ENCODE data around the gene GGCX. TPM values are rescaled to one million over a fixed set of nuclear protein-coding genes. Genes with fewer than 3 reads are reported as not detected.

The GGCX gene
- total and polyA plus RNA-seq, 2 of the 13 experiments (the other 11 are each of a cell fraction or from before 2014, with no cell fraction given): 72.5 to 103 TPM

DNA sequence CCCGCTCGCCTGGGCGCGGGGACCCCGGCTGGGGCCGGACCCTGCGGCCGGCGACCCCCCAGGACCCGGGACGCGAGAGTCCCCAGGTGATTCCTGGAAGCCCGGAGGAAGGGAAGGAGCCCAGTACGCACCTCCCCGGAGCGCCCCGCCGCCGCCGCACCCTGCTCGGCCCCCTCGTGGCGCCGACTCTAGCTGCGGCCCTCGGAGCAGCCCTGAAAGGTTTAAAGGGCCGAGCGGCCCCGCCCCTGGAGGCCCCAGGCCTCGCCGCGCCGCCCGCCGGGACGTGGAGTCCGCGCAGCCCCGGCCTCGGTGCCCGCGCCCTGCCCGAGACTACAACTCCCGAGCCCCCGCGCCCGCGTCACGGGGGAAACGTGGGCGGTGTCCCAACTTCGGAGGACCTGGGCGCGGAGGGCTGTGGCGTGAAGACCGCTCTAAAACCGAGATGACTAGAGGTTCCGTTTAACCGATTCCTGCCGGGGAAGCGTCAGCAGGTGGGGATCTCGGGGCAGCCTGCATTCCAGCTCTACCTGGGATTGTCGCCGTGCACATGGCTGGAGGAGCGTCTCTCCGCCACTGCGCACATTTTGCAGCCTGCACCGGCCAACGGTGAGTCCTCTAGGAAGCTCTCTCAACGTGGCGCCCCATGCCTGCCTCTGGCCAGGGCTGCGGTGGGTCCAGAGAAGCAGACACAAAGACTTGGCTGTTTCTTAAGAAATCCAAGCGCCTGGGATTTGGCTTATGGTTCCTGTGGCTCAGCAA, 41.4 kb upstream of the GGCX start, which contains the start of gene TMEM150A (continued):
- TF ChIP-seq NONO (IDR thresholded peaks at IDR 0.05) (no peak), NONO (CRISPR knock-in tag; conservative IDR thresholded peaks at IDR 0.05) (peak; percentile 85), BORCS8-MEF2B (CRISPR knock-in tag; IDR thresholded peaks at IDR 0.05) (no peak), NR2C2 (CRISPR knock-in tag; IDR thresholded peaks at IDR 0.05; ENCODE audit: borderline replicate concordance) (peak; percentile 76), XRCC5 (optimal IDR thresholded peaks at IDR 0.05; ENCODE audit: low read length) (peak; percentile 74), ZNF496 (CRISPR knock-in tag; IDR thresholded peaks at IDR 0.05; ENCODE audit: insufficient replicate concordance) (no peak), TAF15 (IDR thresholded peaks at IDR 0.05; ENCODE audit: low read depth, low read length, poor library complexity, severe bottlenecking) (no peak), DMAP1 (CRISPR knock-in tag; IDR thresholded peaks at IDR 0.05) (no peak; the same call in none of the 2 replicates), DNMT3B (CRISPR knock-in tag; conservative IDR thresholded peaks at IDR 0.05) (no peak), REPIN1 (CRISPR knock-in tag; IDR thresholded peaks at IDR 0.05; ENCODE audit: borderline replicate concordance, low read depth) (no peak; the same call in none of the 2 replicates), ZNF569 (CRISPR knock-in tag; IDR thresholded peaks at IDR 0.05; ENCODE audit: borderline replicate concordance) (no peak), HOXA5 (CRISPR knock-in tag; IDR thresholded peaks at IDR 0.05) (peak; percentile 10; the same call in 1 of the 2 replicates), ZNF180 (CRISPR knock-in tag; IDR thresholded peaks at IDR 0.05; ENCODE audit: borderline replicate concordance, low read depth) (no peak), AKAP8 (CRISPR knock-in tag; IDR thresholded peaks at IDR 0.05) (no peak; the same call in none of the 2 replicates)
- TF ChIP-seq, protein P1, sequence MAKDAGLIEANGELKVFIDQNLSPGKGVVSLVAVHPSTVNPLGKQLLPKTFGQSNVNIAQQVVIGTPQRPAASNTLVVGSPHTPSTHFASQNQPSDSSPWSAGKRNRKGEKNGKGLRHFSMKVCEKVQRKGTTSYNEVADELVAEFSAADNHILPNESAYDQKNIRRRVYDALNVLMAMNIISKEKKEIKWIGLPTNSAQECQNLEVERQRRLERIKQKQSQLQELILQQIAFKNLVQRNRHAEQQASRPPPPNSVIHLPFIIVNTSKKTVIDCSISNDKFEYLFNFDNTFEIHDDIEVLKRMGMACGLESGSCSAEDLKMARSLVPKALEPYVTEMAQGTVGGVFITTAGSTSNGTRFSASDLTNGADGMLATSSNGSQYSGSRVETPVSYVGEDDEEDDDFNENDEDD (CRISPR knock-in tag; IDR thresholded peaks at IDR 0.05; ENCODE audit: borderline replicate concordance): peak; percentile 90; the same call in 1 of the 2 replicates
- TF ChIP-seq, protein P2, sequence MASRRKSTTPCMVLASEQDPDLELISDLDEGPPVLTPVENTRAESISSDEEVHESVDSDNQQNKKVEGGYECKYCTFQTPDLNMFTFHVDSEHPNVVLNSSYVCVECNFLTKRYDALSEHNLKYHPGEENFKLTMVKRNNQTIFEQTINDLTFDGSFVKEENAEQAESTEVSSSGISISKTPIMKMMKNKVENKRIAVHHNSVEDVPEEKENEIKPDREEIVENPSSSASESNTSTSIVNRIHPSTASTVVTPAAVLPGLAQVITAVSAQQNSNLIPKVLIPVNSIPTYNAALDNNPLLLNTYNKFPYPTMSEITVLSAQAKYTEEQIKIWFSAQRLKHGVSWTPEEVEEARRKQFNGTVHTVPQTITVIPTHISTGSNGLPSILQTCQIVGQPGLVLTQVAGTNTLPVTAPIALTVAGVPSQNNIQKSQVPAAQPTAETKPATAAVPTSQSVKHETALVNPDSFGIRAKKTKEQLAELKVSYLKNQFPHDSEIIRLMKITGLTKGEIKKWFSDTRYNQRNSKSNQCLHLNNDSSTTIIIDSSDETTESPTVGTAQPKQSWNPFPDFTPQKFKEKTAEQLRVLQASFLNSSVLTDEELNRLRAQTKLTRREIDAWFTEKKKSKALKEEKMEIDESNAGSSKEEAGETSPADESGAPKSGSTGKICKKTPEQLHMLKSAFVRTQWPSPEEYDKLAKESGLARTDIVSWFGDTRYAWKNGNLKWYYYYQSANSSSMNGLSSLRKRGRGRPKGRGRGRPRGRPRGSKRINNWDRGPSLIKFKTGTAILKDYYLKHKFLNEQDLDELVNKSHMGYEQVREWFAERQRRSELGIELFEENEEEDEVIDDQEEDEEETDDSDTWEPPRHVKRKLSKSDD (CRISPR knock-in tag; IDR thresholded peaks at IDR 0.05; ENCODE audit: low read depth): 0 out of 2 replicates have a peak, but pooled peaks have one; percentile 14
- TF ChIP-seq, protein P3, sequence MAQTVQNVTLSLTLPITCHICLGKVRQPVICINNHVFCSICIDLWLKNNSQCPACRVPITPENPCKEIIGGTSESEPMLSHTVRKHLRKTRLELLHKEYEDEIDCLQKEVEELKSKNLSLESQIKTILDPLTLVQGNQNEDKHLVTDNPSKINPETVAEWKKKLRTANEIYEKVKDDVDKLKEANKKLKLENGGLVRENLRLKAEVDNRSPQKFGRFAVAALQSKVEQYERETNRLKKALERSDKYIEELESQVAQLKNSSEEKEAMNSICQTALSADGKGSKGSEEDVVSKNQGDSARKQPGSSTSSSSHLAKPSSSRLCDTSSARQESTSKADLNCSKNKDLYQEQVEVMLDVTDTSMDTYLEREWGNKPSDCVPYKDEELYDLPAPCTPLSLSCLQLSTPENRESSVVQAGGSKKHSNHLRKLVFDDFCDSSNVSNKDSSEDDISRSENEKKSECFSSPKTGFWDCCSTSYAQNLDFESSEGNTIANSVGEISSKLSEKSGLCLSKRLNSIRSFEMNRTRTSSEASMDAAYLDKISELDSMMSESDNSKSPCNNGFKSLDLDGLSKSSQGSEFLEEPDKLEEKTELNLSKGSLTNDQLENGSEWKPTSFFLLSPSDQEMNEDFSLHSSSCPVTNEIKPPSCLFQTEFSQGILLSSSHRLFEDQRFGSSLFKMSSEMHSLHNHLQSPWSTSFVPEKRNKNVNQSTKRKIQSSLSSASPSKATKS (CRISPR knock-in tag; IDR thresholded peaks at IDR 0.05): no peak
- TF ChIP-seq, protein P4, sequence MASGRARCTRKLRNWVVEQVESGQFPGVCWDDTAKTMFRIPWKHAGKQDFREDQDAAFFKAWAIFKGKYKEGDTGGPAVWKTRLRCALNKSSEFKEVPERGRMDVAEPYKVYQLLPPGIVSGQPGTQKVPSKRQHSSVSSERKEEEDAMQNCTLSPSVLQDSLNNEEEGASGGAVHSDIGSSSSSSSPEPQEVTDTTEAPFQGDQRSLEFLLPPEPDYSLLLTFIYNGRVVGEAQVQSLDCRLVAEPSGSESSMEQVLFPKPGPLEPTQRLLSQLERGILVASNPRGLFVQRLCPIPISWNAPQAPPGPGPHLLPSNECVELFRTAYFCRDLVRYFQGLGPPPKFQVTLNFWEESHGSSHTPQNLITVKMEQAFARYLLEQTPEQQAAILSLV (CRISPR knock-in tag; IDR thresholded peaks at IDR 0.05; ENCODE audit: borderline replicate concordance): peak; percentile 59; the same call in 1 of the 2 replicates
- TF ChIP-seq, protein P5, sequence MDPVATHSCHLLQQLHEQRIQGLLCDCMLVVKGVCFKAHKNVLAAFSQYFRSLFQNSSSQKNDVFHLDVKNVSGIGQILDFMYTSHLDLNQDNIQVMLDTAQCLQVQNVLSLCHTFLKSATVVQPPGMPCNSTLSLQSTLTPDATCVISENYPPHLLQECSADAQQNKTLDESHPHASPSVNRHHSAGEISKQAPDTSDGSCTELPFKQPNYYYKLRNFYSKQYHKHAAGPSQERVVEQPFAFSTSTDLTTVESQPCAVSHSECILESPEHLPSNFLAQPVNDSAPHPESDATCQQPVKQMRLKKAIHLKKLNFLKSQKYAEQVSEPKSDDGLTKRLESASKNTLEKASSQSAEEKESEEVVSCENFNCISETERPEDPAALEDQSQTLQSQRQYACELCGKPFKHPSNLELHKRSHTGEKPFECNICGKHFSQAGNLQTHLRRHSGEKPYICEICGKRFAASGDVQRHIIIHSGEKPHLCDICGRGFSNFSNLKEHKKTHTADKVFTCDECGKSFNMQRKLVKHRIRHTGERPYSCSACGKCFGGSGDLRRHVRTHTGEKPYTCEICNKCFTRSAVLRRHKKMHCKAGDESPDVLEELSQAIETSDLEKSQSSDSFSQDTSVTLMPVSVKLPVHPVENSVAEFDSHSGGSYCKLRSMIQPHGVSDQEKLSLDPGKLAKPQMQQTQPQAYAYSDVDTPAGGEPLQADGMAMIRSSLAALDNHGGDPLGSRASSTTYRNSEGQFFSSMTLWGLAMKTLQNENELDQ (CRISPR knock-in tag; IDR thresholded peaks at IDR 0.05; ENCODE audit: borderline replicate concordance): no peak

Measured in HepG2 (cell line).